Sciatic nerve (tissue), 2 donors: Measurements from ENCODE around the gene SH2D5. TPM values are rescaled to one million over a fixed set of nuclear protein-coding genes. Genes with fewer than 3 reads are reported as not detected.

ENCODE experiments used
- ATAC-seq: fragments of 200-7000 bp; cut with Tn5 transposase; one replicate; pipeline ENCODE4 v1.9.1; 2020; ENCODE audit warnings: mild to moderate bottlenecking, moderate library complexity
- DNase-seq: peaks from one replicate; pipeline ENCODE4 v3.0.0-alpha.2; 2020; ENCODE audit warnings: low spot score
- intact Hi-C: fragments of 100-400 bp; cut with DNase I; formaldehyde crosslinking; loops from one replicate; pipeline ENCODE4 v1.14.2; 2022
- total RNA-seq: library from RNA; stranded (reverse); fragmentation: NEBNext Ultra II Directional; extraction: Animal tissue kit (Norgen Biotek cat#: 25700); gene quantifications from one replicate; pipeline ENCODE4 v1.2.1, GENCODE V29; 2021
- donor health status: DM: no; HTN: no; CAD: no.
- donor health status: DM: no; HTN: no; CAD: no.

Gene SH2D5
- total RNA-seq, 1 donor from 2014 or later: not detected

GRCh38 chr1:20729155-20729931 lies 3.2 kb downstream of the SH2D5 start:
- intact Hi-C loops: no loop called here
- ATAC-seq: no peak
- DNase-seq: peak; percentile 47

- intact Hi-C loops: no loop called here
- ATAC-seq (no peak), DNase-seq (peak; percentile 36)
Measured at GRCh38 chr1:20728371-20729154, 3.9 kb downstream of the SH2D5 start.

- DNase-seq: peak; percentile 53
- ATAC-seq: no peak
- intact Hi-C loops: no loop called here
Measured at GRCh38 chr1:20727746-20728316, 4.7 kb downstream of the SH2D5 start.

- intact Hi-C loops: no loop called here
- ATAC-seq (no peak), DNase-seq (peak; percentile 48)
Measured at GRCh38 chr1:20726932-20727745, 5.4 kb downstream of the SH2D5 start.

GRCh38 chr1:20726118-20726911 lies 6.2 kb downstream of the SH2D5 start:
- intact Hi-C loops: no loop called here

GRCh38 chr1:20725189-20726117 lies 7.0 kb downstream of the SH2D5 start:
- intact Hi-C loops: no loop called here
- DNase-seq (peak; percentile 51), ATAC-seq (no peak)

More at GRCh38 chr1:20726118-20726911, 6.2 kb downstream of the SH2D5 start:
- ATAC-seq: no peak
- DNase-seq: peak; percentile 42

- ATAC-seq: no peak
Measured at GRCh38 chr1:20724364-20725188, 7.9 kb downstream of the SH2D5 start.

GRCh38 chr1:20723537-20724363 lies 8.8 kb downstream of the SH2D5 start:
- DNase-seq: peak; percentile 53
- no peak for ATAC-seq

More at GRCh38 chr1:20724364-20725188, 7.9 kb downstream of the SH2D5 start:
- DNase-seq: peak; percentile 46
- intact Hi-C loops: no loop called here

GRCh38 chr1:20723159-20723536 lies 9.4 kb downstream of the SH2D5 start:
- intact Hi-C loops: no loop called here
- ATAC-seq (no peak), DNase-seq (no peak)

More at GRCh38 chr1:20723537-20724363, 8.8 kb downstream of the SH2D5 start:
- intact Hi-C loops: no loop called here

- peak; percentile 53 for DNase-seq
- intact Hi-C loops: no loop called here
- ATAC-seq: no peak
Measured at GRCh38 chr1:20721117-20722061, 11.1 kb downstream of the SH2D5 start.

- intact Hi-C loops: no loop called here
- peak; percentile 38 for DNase-seq
- ATAC-seq: no peak
Measured at GRCh38 chr1:20720631-20721091, 11.8 kb downstream of the SH2D5 start.

- intact Hi-C loops: no loop called here
- ATAC-seq: no peak
- DNase-seq: peak; percentile 36
Measured at GRCh38 chr1:20719871-20720620, 12.5 kb downstream of the SH2D5 start.

GRCh38 chr1:20719261-20719660 lies 13.2 kb downstream of the SH2D5 start:
- ATAC-seq (no peak), DNase-seq (peak; percentile 39)
- intact Hi-C loops: no loop called here
